ENCODE data around the gene KATNB1. TPM values are rescaled to one million over a fixed set of nuclear protein-coding genes. Genes with fewer than 3 reads are reported as not detected.
"Not testable (repeated sequence)": the region's sequence is repeated elsewhere in the genome, so short reads cannot be mapped to it uniquely, and the experiment has no call there.

Gene KATNB1
- total RNA-seq, 1 donor: 11.8 TPM

DNA sequence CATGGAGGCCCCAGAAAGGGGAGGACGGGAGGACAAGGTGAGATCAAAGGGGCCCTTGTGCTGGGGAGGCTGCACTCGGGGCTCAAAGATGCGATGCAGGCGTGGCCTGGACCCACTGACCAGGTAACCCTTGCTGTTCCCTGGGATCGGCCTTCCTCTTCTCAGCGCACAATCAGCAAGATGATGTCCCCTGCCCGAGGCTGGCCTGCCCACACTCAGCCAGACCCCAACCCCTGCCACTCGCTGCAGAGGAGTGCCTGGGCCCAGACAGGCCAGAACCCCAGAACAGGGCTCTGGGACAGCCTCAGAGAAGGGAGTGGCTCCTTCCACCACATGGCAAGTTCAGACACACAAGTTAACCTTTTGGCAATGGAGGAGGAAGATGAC lies 51.9 kb downstream of the KATNB1 start:
- no peaks in the 10 kb centered on the region for H3K27me3 ChIP-seq (ENCODE audit: insufficient read depth, low read length)
- H3K4me1 ChIP-seq (ENCODE audit: insufficient read depth, low read length): no peaks in the 10 kb centered on the region
- H3K4me3 ChIP-seq (ENCODE audit: low read length): no peak overlapping the region
- no peaks in the 10 kb centered on the region for H3K9me3 ChIP-seq (ENCODE audit: low read depth, low read length)

DNA sequence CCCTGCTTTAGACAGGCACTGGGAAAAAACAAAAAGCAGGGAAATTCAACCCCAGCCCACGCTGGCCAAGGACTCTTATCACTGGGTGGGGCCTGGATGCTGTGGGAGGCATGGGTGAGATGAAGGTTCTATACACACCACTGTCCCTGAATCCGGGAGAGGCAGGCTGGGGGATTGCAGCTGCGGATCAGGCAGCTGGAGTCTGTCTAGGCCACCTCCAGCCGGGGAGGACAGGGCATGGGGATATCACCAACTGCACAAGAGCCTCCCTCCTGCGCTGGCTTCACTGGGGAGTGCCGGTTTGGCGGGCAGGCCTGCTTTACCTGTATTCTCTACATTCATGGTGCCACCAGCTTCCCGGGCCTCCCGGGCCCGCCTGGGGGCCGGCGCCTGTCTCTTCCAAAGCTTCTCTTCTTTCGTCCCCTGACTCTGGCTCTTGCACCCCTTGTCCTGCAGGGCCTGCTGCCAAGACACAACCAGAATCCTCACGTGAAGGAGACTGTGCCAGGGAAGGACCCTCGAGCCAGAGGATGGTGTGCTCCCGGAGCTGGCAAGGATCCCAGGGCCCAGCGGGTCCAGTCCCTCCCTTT lies 52.8 kb downstream of the KATNB1 start:
- no peaks in the 10 kb centered on the region for H3K4me1 ChIP-seq (ENCODE audit: insufficient read depth, low read length)
- no peak overlapping the region for H3K4me3 ChIP-seq (ENCODE audit: low read length)
- no peaks in the 10 kb centered on the region for H3K27me3 ChIP-seq (ENCODE audit: insufficient read depth, low read length)
- H3K9me3 ChIP-seq (ENCODE audit: low read depth, low read length): no peaks in the 10 kb centered on the region

DNA sequence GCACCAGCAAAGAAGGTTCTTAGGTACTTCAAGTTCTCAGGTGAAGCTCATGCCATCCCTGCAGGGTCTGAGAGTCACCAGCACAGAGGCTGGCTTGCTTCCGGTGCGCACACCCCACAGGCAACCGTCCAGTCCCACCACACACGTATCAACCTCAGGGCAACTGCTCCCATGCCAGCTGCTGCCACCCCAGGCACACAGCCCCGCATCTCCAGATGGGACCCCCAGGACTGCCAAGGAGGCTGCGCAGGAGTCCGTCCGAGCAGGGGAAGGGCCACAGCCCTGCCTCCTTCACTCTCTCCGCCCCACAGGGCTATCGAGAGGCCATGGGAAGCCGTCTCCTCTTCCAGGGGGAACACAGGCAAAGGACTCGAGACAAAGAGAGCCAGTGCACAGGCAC lies 53.4 kb downstream of the KATNB1 start:
- Histone ChIP-seq H3K27me3 (ENCODE audit: insufficient read depth, low read length) (no peaks in the 10 kb centered on the region), H3K4me1 (ENCODE audit: insufficient read depth, low read length) (no peaks in the 10 kb centered on the region), H3K4me3 (ENCODE audit: low read length) (no peak overlapping the region), H3K9me3 (ENCODE audit: low read depth, low read length) (no peaks in the 10 kb centered on the region)

DNA sequence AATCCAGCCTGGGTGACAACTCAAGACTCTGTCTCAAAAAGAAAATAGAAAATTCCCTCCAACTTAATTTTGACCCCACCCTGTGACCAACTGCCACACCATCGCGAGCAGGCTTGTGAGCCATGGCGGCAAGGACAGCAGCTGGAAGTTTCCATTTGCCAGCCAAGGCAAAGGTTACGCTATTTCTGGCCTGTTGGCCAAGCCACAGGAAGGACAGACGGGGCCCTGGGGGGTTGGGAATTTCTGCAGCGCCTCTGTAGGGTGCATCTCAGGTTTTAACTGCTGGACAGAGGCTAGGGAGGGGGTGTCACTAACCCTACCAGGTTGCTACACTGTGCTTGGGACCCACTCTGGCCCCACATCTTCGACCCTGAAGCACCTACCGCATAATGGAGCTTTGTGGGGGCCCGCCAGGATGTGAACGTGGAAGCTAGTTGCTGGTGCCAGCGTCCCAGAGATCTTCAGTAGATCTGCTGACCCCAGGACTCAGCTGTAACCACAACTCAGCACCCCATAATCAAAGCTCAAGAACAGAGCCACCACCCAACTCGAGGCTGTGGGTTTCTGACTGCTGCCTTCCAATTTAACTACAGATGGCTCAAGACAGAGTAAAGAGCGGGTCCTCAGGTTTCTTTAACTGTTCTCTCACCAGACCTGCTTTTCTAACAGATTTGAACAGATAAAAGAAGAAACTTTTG lies 55.8 kb downstream of the KATNB1 start:
- no peaks in the 10 kb centered on the region for H3K9me3 ChIP-seq (ENCODE audit: low read depth, low read length)
- H3K4me3 ChIP-seq (ENCODE audit: low read length): no peak overlapping the region
- H3K4me1 ChIP-seq (ENCODE audit: insufficient read depth, low read length): no peaks in the 10 kb centered on the region
- no peaks in the 10 kb centered on the region for H3K27me3 ChIP-seq (ENCODE audit: insufficient read depth, low read length)

DNA sequence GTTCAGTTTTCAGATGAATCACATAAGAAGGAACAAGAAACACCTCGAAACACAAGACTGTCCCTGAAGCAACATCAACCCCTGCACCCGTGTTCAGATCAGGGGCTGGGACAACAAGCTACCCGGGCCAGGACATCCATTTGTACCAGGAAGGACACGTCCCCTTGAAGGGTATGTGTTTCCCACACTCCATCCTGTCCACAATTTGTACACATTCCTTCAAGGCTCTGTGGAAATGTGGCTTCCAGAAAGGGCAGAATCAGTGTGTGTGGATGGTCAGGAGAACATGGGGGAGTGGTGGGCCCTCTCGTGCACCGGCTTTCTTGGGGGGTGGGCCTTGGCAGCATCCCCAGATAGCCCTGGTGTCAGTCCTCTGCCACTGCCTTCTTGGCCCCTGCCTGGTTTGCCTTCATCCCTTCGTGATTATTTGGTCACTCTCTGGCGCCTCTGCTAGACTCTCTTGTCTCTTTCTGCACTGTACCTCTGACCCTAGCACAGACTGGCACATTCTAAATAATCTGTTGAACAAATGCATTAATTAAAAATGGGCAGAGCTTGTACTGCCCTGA lies 56.4 kb downstream of the KATNB1 start:
- H3K9me3 ChIP-seq (ENCODE audit: low read depth, low read length): no peaks in the 10 kb centered on the region
- no peak overlapping the region for H3K4me3 ChIP-seq (ENCODE audit: low read length)
- H3K27me3 ChIP-seq (ENCODE audit: insufficient read depth, low read length): no peaks in the 10 kb centered on the region
- no peaks in the 10 kb centered on the region for H3K4me1 ChIP-seq (ENCODE audit: insufficient read depth, low read length)

DNA sequence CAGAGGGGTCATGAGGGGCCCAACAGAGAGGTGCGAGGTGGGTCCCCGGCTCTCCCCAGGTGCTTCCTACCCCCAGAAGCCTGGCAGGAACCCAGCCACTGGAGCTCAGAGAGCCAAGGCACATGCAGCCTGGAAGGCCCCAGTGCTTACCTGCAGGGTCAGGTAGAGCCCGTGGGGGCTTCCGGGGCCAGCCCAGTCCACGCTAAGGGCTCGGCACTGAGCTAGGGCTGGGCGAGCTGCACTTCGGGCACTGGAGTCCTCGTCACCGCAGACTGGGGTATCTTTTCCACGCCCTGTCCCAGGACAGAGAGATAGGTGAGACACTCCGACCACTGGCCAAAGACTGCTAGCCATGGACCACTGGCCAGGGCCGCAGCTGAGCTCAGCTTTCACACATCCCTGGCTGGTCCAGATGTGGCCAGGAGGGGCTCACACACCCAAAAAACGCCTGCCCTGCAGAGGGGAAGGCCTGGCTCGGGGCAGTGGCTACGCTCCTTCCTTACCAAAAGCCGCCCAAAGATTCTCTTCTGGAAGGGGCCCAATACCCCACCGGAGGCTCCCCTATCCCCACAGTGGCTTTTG lies 59.4 kb downstream of the KATNB1 start:
- no peak overlapping the region for H3K4me3 ChIP-seq (ENCODE audit: low read length)
- H3K27me3 ChIP-seq (ENCODE audit: insufficient read depth, low read length): no peaks in the 10 kb centered on the region
- peaks cover 7% of the 10 kb centered on the region for H3K4me1 ChIP-seq (ENCODE audit: insufficient read depth, low read length)
- H3K9me3 ChIP-seq (ENCODE audit: low read depth, low read length): no peaks in the 10 kb centered on the region

DNA sequence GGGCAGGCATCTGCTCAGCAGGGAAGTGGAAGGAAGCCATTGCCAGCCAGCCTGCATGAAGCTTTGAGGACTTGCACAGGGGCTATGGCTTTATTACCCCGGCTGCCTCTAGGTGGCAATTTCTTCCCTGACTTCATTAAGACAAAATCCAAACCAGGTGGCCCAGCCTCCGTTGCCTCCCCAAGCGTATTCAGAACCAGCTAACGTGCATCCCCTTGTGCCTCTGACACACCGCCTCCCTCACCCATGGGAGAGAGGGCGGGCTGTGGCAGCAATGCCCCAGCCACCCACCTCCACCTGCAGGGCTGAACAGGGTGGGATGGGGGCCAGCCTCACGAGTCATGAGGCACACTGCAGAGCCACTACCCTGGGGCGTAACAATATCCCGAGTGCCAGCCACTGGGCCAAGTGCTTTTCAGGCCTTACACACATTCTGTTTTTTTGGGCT lies 59.9 kb downstream of the KATNB1 start:
- H3K9me3 ChIP-seq (ENCODE audit: low read depth, low read length): no peaks in the 10 kb centered on the region
- H3K4me3 ChIP-seq (ENCODE audit: low read length): no peak overlapping the region
- peaks cover 13% of the 10 kb centered on the region for H3K4me1 ChIP-seq (ENCODE audit: insufficient read depth, low read length)
- H3K27me3 ChIP-seq (ENCODE audit: insufficient read depth, low read length): no peaks in the 10 kb centered on the region

DNA sequence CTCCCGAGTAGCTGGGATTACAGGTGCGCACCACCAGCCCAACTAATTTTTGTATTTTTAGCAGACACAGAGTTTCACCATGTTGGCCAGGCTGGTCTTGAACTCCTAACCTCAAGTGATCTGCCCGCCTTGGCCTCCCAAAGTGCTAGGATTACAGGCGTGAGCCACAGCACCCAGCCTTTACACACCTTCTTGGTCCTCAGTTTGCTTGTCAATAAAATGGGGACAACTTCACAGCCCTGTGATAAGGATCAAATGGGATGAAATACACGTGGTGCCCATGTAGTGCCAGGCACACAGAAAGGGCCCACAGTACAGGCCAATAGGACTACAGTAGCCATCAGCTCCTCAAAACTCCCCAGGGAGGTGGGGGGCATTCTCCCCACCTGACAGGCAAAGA lies 60.4 kb downstream of the KATNB1 start:
- H3K9me3 ChIP-seq (ENCODE audit: low read depth, low read length); H3K4me3 ChIP-seq (ENCODE audit: low read length); H3K27me3 ChIP-seq (ENCODE audit: insufficient read depth, low read length): not testable (repeated sequence)
- H3K4me1 ChIP-seq (ENCODE audit: insufficient read depth, low read length): peaks cover 18% of the 10 kb centered on the region

DNA sequence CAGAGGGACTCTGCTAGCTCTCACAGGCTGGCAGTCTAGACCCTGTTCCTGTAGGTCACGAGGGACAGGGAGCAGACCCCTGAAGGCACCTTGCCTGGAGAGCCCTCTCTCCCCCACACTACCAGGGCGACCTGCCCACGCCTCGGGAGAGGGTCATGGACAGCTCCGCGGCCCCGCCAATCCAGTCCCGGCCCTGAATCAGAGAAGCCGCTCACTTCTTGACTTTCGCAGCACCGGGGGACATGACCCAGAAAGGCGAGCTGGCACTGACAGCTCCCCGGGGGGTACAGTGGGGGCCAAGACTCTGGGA lies 61.6 kb downstream of the KATNB1 start:
- peaks cover 15% of the 10 kb centered on the region for H3K27me3 ChIP-seq (ENCODE audit: insufficient read depth, low read length)
- no peak overlapping the region for H3K4me3 ChIP-seq (ENCODE audit: low read length)
- no peaks in the 10 kb centered on the region for H3K9me3 ChIP-seq (ENCODE audit: low read depth, low read length)
- H3K4me1 ChIP-seq (ENCODE audit: insufficient read depth, low read length): peaks cover 29% of the 10 kb centered on the region

DNA sequence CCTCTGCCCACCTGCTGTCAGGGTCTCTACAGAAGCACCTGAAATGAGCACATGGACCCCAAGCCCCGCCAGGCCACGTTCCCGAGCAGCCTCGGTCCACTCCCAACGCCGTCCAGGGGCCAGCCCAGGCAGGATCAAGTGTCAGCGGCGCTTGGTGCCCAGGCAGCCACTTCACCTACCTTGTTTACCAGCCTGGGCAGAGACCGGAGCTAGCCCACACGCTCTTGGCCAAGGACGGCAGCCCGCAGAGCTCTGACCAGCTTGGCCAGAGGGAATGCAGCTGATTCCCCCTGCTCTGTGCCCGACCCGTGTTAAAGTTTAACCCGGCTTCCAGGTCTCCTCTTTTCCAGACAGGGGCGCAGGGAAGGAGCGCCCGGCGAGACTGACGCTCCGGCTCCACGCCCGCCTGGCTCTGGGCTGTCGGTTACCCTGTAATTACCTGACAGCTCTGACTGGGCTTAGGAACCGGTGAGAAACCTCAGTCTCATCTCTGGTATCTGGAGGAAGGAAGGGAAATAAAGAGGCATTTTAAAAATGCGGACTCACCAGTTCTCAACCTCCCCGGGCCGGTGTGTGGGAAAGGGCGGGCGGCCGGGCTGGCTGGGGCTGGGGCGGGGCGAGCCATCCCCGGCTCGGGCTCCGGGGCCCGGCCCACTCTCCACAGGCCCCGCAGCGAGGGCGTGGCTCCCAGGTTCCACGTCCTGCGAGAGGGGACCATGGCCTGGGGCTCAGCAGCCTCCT lies 62.1 kb downstream of the KATNB1 start:
- Histone ChIP-seq H3K4me1 (ENCODE audit: insufficient read depth, low read length) (peaks cover 33% of the 10 kb centered on the region), H3K27me3 (ENCODE audit: insufficient read depth, low read length) (peaks cover 16% of the 10 kb centered on the region), H3K9me3 (ENCODE audit: low read depth, low read length) (no peaks in the 10 kb centered on the region), H3K4me3 (ENCODE audit: low read length) (no peak overlapping the region)

DNA sequence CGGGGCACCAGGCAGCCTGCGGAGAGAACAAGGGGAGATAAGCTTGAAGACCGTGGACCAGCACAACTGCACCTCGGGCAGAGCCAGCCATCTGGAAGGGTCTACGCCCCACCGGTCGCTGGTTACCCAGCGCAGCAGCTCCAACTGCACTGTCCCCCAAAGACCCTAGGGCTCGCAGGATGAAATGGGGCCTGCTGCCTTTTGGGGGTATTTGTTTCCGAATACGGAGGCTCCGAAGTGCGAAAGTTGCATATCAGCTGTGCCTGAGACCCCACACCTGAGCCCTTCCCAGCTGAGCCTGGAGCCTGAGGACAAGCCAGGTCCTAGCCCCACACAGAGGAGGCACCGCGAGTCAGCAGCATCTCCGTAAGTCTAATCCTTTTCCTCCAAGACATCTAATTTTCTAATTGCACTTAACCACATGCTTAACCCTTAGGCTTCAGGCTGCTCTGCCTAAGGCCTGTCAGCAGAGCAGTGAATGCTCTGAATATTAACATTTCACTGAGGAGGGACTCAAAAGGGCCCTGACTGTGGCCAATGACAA lies 62.8 kb downstream of the KATNB1 start:
- Histone ChIP-seq H3K4me3 (ENCODE audit: low read length) (no peak overlapping the region), H3K9me3 (ENCODE audit: low read depth, low read length) (no peaks in the 10 kb centered on the region), H3K4me1 (ENCODE audit: insufficient read depth, low read length) (peaks cover 39% of the 10 kb centered on the region)

DNA sequence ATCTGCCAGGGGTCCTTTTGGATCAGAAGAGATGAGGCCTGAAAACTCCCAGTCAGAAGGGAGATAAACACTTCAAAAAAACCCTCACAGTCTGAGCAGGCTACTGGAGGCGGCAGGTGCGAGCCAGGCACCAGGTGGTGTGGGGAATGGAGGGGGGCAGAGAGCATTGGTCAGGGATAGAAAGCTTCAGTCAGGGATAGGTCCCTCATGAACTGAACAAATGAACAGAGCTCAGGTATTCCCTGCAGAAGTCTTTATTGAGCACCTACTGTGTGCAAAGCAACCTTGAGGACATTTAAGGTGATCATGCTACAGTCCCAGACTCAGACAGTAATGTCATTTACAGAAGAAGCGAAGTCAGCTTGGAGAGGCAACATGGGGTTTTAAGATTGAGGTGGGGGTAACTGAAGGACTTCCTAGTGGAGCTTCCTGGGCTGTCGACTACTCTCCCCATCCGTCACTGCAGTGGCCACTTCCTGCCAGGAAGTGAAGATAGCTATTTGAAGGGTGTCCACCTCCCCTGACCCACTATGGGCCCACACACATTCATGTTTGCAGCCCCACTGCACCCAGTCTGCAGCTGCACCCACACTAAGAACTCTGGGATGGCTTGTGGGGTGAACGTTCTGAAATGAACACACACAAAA lies 63.5 kb downstream of the KATNB1 start:
- Histone ChIP-seq H3K4me3 (ENCODE audit: low read length) (no peak overlapping the region), H3K27me3 (ENCODE audit: insufficient read depth, low read length) (peaks cover 26% of the 10 kb centered on the region), H3K9me3 (ENCODE audit: low read depth, low read length) (no peaks in the 10 kb centered on the region), H3K4me1 (ENCODE audit: insufficient read depth, low read length) (peaks cover 39% of the 10 kb centered on the region)

More for the DNA sequence above, 62.8 kb downstream of the KATNB1 start:
- H3K27me3 ChIP-seq (ENCODE audit: insufficient read depth, low read length): peaks cover 21% of the 10 kb centered on the region

DNA sequence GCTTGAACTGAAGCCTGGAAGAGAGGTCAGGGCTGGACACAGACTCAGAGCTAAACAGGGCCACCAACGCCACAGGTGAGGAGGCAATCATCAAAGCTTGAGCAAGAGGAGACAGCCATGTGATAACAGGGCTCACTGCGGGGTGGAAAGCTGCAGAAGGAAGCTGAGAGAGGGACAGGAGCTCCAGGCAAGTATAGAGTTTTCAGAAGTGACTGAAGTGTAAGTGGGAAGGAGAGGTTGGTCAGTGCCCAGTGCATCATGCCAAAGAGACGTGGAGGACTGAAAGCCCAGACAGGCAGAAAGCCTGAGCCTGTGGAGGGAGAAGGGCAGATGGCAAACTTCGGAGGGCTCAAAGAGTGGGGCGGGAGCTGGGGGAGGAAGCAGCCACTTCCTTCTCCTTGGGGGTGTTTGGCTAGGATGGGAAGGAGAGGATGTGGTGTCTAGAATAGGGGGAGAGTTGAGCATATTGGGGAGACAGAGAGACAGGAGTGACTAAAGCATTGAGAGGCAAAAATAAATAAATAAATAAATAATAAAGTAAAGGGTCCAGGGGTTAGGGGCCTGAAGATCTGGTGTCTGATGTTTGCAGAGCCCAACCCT lies 64.1 kb downstream of the KATNB1 start:
- peaks cover 26% of the 10 kb centered on the region for H3K27me3 ChIP-seq (ENCODE audit: insufficient read depth, low read length)
- H3K4me3 ChIP-seq (ENCODE audit: low read length): no peak overlapping the region
- H3K9me3 ChIP-seq (ENCODE audit: low read depth, low read length): no peaks in the 10 kb centered on the region
- peaks cover 39% of the 10 kb centered on the region for H3K4me1 ChIP-seq (ENCODE audit: insufficient read depth, low read length)
